IPS-18c (cell line): ENCODE data around the gene PSMB10.
A peak's percentile ranks its signal among the peaks of the same experiment; 100 is the strongest.
"Not testable (repeated sequence)": the region's sequence is repeated elsewhere in the genome, so short reads cannot be mapped to it uniquely, and the experiment has no call there.

Source experiments
- H3K4me3 ChIP-seq: 2 replicates; pipeline ENCODE4 v1.7.0; 2013; ENCODE audit warnings: low read depth, mild to moderate bottlenecking, low read length, moderate library complexity; ENCODE audit not compliant: insufficient read depth
- H3K9me3 ChIP-seq: one replicate; pipeline ENCODE4 v1.6.1; 2013; ENCODE audit warnings: mild to moderate bottlenecking, low read length, moderate library complexity; ENCODE audit not compliant: control insufficient read depth, insufficient read depth

Gene PSMB10

GRCh38 chr16:67936124-67936879, at the start of gene PSMB10:
PSMB10 (minus strand) TSS chr16:67936850; CDS start chr16:67936749, 101 bp downstream.
- Histone ChIP-seq H3K9me3 (no peaks in the 10 kb centered on the region), H3K4me3 (peak within 1 kb of the TSS; percentile 94)

DNA sequence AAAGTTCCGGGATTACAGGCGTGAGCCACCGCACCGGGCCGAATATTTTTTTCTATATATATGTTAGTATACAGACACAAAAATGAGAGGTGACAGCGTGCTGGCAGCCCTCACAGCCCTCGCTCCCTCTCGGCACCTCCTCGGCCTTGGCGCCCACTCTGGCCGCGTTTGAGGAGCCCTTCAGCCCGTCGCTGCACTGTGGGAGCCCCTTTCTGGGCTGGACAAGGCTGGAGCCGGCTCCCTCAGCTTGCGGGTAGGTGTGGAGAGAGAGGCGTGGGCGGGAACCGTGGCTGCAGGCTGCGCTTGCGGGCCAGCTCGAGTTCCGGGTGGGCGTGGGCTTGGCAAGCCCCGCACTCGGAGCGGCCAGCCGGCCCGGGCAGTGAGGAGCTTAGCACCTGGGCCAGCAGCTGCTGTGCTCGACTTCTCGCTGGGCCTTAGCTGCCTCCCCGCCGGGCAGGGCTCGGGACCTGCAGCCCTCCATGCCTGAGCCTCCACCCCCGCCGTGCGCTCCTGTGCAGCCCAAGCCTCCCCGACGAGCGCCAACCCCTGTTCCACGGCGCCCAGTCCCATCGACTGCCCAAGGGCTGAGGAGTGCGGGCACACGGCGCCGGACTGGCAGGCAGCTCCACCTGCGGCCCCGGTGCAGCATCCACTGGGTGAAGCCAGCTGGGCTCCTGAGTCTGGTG, 45.5 kb upstream of the PSMB10 start:
- peaks cover 2% of the 10 kb centered on the region for H3K9me3 ChIP-seq
- no peak overlapping the region for H3K4me3 ChIP-seq

- Histone ChIP-seq H3K4me3 (no peak within 1 kb of the TSS), H3K9me3 (peaks cover 2% of the 10 kb centered on the region)
Observed at GRCh38 chr16:67979955-67980678, 43.5 kb upstream of the PSMB10 start, which contains the start of gene DPEP3. DPEP3 (minus strand) TSS chr16:67980499; CDS start chr16:67980380, 119 bp downstream.

GRCh38 chr16:67977469-67978227, 41.0 kb upstream of the PSMB10 start:
- Histone ChIP-seq H3K9me3 (peaks cover 2% of the 10 kb centered on the region), H3K4me3 (no peak overlapping the region)

DNA sequence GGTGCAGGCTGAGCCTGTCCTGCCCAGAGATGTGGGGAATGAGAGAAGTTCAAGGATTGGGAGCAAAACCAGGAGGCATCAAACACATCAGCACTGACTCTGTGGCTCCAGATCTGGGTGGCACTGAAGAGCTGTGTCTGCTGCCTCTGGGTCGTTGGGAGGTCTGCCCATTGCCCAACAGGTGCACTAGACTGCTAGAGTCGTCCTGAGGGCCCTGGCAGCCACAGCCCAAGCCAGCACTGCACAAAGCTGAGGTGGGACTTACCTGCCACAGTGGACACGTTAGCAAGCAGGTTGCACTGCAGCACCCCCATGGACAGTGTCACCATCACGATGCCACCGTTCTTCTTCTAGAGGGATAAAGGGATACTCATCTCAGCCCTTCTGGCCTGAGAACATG, 40.4 kb upstream of the PSMB10 start:
- peaks cover 2% of the 10 kb centered on the region for H3K9me3 ChIP-seq
- no peak overlapping the region for H3K4me3 ChIP-seq

- Histone ChIP-seq H3K4me3 (no peak overlapping the region), H3K9me3 (peaks cover 2% of the 10 kb centered on the region)
Observed at GRCh38 chr16:67976205-67976604, 39.6 kb upstream of the PSMB10 start.

- peaks cover 2% of the 10 kb centered on the region for H3K9me3 ChIP-seq
- H3K4me3 ChIP-seq: no peak overlapping the region
Observed at GRCh38 chr16:67975321-67976105, 38.9 kb upstream of the PSMB10 start.

- not testable (repeated sequence) for H3K4me3 ChIP-seq, H3K9me3 ChIP-seq
Observed at GRCh38 chr16:67972285-67972684, 35.6 kb upstream of the PSMB10 start.

- H3K9me3 ChIP-seq: no peaks in the 10 kb centered on the region
Observed at GRCh38 chr16:67971111-67971510, 34.5 kb upstream of the PSMB10 start.

GRCh38 chr16:67969254-67970039, 32.8 kb upstream of the PSMB10 start:
- peak overlapping the region; percentile 54 for H3K4me3 ChIP-seq
- no peaks in the 10 kb centered on the region for H3K9me3 ChIP-seq

More at GRCh38 chr16:67971111-67971510, 34.5 kb upstream of the PSMB10 start:
- no peak overlapping the region for H3K4me3 ChIP-seq

GRCh38 chr16:67968400-67969253, 32.0 kb upstream of the PSMB10 start, which contains the start of gene SLC12A4:
SLC12A4 (minus strand) TSS chr16:67968637; CDS start chr16:67968553, 84 bp downstream.
- H3K9me3 ChIP-seq: no peaks in the 10 kb centered on the region
- H3K4me3 ChIP-seq: peak within 1 kb of the TSS; percentile 54

DNA sequence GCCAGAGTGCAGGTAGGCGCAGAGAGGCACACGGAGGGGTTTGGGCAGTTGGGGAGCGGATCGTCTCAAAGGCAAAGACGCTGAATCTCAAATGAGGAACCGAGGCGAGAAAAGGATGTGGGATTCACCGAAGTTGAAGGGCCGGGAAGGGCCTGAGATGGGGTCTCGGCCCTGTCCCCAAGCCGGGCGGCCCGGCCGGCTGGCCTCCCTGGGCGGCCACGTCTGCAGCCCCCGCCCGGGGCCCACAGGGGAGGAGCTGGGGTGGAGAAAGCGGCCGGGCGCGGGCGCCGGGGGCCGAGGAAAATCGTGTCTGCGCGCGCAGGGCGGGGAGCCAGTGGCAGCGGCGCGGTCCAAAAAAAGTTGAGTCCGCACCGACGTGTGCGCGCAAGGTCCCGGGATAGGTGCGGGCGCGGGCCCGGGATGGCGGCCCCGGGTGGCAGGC, 31.3 kb upstream of the PSMB10 start:
- no peaks in the 10 kb centered on the region for H3K9me3 ChIP-seq
- H3K4me3 ChIP-seq: peak overlapping the region; percentile 54

GRCh38 chr16:67967183-67967957, 30.7 kb upstream of the PSMB10 start:
- peak overlapping the region; percentile 54 for H3K4me3 ChIP-seq
- H3K9me3 ChIP-seq: no peaks in the 10 kb centered on the region

DNA sequence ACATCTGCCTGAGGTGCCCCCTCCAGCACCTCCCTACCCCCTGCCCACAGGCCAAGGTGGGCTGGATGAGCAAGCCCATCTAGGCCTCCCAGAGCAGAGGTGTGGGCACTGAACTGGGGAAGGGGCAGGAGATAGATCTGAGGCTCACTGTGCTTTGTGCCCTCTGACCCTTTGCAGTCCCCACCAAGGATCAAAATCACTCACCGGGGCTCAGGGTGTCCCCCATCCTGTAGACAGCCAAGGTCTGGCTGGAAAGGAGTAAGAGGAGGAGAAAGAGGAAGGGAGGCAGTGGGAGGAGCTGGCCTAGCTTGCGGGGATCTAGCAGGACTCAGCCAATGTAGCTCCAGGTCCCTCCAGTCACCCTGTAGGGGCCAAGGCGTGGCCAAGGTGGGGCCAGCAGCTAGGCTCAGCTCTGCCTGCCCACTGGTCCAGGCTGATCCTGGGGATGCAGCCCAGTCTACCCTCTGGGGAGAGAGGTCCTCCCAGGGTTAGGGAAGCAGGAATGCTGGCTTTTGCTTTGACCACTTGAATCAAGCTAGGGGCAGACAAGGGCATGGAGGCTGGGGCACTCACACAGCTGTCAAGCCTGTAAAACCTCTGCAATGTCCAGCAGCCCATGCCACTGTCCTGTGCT, 30.0 kb upstream of the PSMB10 start:
- Histone ChIP-seq H3K4me3 (0 out of 2 replicates have a peak overlapping the region, but pooled peaks have one; percentile 54), H3K9me3 (no peaks in the 10 kb centered on the region)
